ENCODE measurements around the gene RDH14. TPM values are rescaled to one million over a fixed set of nuclear protein-coding genes. Genes with fewer than 3 reads are reported as not detected.

RDH14 gene
- total and polyA plus RNA-seq, 5 donors from 2014 or later = 11.7 to 45.4 (median 43.5) TPM

- Histone ChIP-seq H3K27me3 (ENCODE audit: control insufficient read depth, insufficient read depth, low read length) (peaks cover 3% of the 10 kb centered on the region), H3K9me3 (ENCODE audit: control insufficient read depth in 2 of 2, low read length in 2 of 2) (no peaks in the 10 kb centered on the region), H3K36me3 (ENCODE audit: control insufficient read depth, insufficient read depth, low read length) (no peaks in the 10 kb centered on the region), H3K4me1 (ENCODE audit: control insufficient read depth, insufficient read depth, low read length, poor library complexity, severe bottlenecking) (no peaks in the 10 kb centered on the region), H3K4me3 (ENCODE audit: low read depth, low read length) (no peak overlapping the region), H3K27ac (ENCODE audit: insufficient read depth, low read length, poor library complexity, severe bottlenecking) (no peak overlapping the region)
- no peaks in the 10 kb centered on the region for H3K36me3 Mint-ChIP-seq
- H3K4me1 Mint-ChIP-seq = no peaks in the 10 kb centered on the region
- H3K9me3 Mint-ChIP-seq = peaks cover 0 to 2% (median 0%) of the 10 kb centered on the region in 7 donors
- H3K27ac Mint-ChIP-seq = no peak overlapping the region
- DNase-seq = peak; percentile 46 to 60 (median 58)
- H3K4me3 Mint-ChIP-seq = no peak overlapping the region
- ATAC-seq (ENCODE audit: low read depth in 2 of 2) = peak; percentile 62 to 74
- H3K27me3 Mint-ChIP-seq = no peaks in the 10 kb centered on the region
Measured at GRCh38 chr2:18520451-18521425, 39.7 kb downstream of the RDH14 start.

- Histone ChIP-seq H3K27me3 (ENCODE audit: control insufficient read depth, insufficient read depth, low read length) (peaks cover 3% of the 10 kb centered on the region), H3K9me3 (ENCODE audit: control insufficient read depth in 2 of 2, low read length in 2 of 2) (no peaks in the 10 kb centered on the region), H3K36me3 (ENCODE audit: control insufficient read depth, insufficient read depth, low read length) (no peaks in the 10 kb centered on the region), H3K4me1 (ENCODE audit: control insufficient read depth, insufficient read depth, low read length, poor library complexity, severe bottlenecking) (no peaks in the 10 kb centered on the region), H3K4me3 (ENCODE audit: low read depth, low read length) (no peak overlapping the region), H3K27ac (ENCODE audit: insufficient read depth, low read length, poor library complexity, severe bottlenecking) (no peak overlapping the region)
- ATAC-seq (ENCODE audit: low read depth in 2 of 2) (no peak), DNase-seq (no peak)
- Mint-ChIP-seq H3K27ac (no peak overlapping the region), H3K4me1 (no peaks in the 10 kb centered on the region), H3K9me3 (peaks cover 0 to 2% (median 0%) of the 10 kb centered on the region in 7 donors), H3K27me3 (no peaks in the 10 kb centered on the region), H3K4me3 (no peak overlapping the region), H3K36me3 (no peaks in the 10 kb centered on the region)
Measured at GRCh38 chr2:18519914-18520450, 40.5 kb downstream of the RDH14 start.

- Mint-ChIP-seq H3K4me1 (no peaks in the 10 kb centered on the region), H3K4me3 (no peak overlapping the region), H3K27ac (no peak overlapping the region), H3K27me3 (peaks cover 4% of the 10 kb centered on the region), H3K9me3 (peaks cover 0 to 2% (median 0%) of the 10 kb centered on the region in 7 donors), H3K36me3 (no peaks in the 10 kb centered on the region)
- Histone ChIP-seq H3K36me3 (ENCODE audit: control insufficient read depth, insufficient read depth, low read length) (no peaks in the 10 kb centered on the region), H3K27me3 (ENCODE audit: control insufficient read depth, insufficient read depth, low read length) (peaks cover 6% of the 10 kb centered on the region), H3K4me1 (ENCODE audit: control insufficient read depth, insufficient read depth, low read length, poor library complexity, severe bottlenecking) (no peaks in the 10 kb centered on the region), H3K9me3 (ENCODE audit: control insufficient read depth in 2 of 2, low read length in 2 of 2) (no peaks in the 10 kb centered on the region), H3K4me3 (ENCODE audit: low read depth, low read length) (no peak overlapping the region), H3K27ac (ENCODE audit: insufficient read depth, low read length, poor library complexity, severe bottlenecking) (no peak overlapping the region)
- ATAC-seq (ENCODE audit: low read depth in 2 of 2) (no peak), DNase-seq (no peak)
Measured at GRCh38 chr2:18518116-18519111, 42.0 kb downstream of the RDH14 start.

GRCh38 chr2:18517386-18517785, 43.1 kb downstream of the RDH14 start:
- H3K27me3 Mint-ChIP-seq = peaks cover 4% of the 10 kb centered on the region
- no peak overlapping the region for H3K4me3 ChIP-seq (ENCODE audit: low read depth, low read length)
- no peaks in the 10 kb centered on the region for H3K36me3 Mint-ChIP-seq
- H3K27me3 ChIP-seq (ENCODE audit: control insufficient read depth, insufficient read depth, low read length) = peaks cover 6% of the 10 kb centered on the region
- no peaks in the 10 kb centered on the region for H3K36me3 ChIP-seq (ENCODE audit: control insufficient read depth, insufficient read depth, low read length)
- no peak overlapping the region for H3K4me3 Mint-ChIP-seq
- H3K4me1 Mint-ChIP-seq = no peaks in the 10 kb centered on the region
- peaks cover 0 to 2% (median 0%) of the 10 kb centered on the region in 7 donors for H3K9me3 Mint-ChIP-seq
- H3K27ac ChIP-seq (ENCODE audit: insufficient read depth, low read length, poor library complexity, severe bottlenecking) = no peak overlapping the region
- DNase-seq = no peak
- no peak for ATAC-seq (ENCODE audit: low read depth in 2 of 2)
- H3K27ac Mint-ChIP-seq = no peak overlapping the region
- no peaks in the 10 kb centered on the region for H3K9me3 ChIP-seq (ENCODE audit: control insufficient read depth in 2 of 2, low read length in 2 of 2)
- H3K4me1 ChIP-seq (ENCODE audit: control insufficient read depth, insufficient read depth, low read length, poor library complexity, severe bottlenecking) = no peaks in the 10 kb centered on the region

DNA sequence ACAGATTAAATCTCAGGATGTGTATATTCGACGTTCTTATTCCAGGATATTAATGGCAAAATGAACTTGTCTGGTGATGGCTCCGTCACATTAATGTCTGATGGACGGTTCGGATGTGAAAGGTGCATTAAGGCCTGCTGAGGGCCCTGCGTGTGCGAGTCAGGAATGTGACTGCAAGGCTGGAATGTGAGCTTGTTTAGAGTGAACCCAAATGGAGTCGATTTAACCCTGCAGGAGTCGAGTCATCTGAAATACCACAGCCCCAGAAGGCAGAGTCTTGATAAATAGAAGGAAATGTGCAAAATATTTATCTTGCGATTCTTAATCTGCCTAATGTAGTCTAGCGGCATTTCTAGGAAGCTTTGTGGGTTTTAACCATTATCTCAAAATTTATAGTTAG, 44.3 kb downstream of the RDH14 start:
- no peak overlapping the region for H3K27ac ChIP-seq (ENCODE audit: insufficient read depth, low read length, poor library complexity, severe bottlenecking)
- ATAC-seq (ENCODE audit: low read depth in 2 of 2) (no peak), DNase-seq (no peak)
- Mint-ChIP-seq H3K4me3 (no peak overlapping the region), H3K27me3 (peaks cover 4% of the 10 kb centered on the region), H3K27ac (peak overlapping the region in 1 of 3 donors; percentile 56), H3K4me1 (no peaks in the 10 kb centered on the region), H3K9me3 (peaks cover 0 to 2% (median 0%) of the 10 kb centered on the region in 7 donors), H3K36me3 (no peaks in the 10 kb centered on the region)
- H3K9me3 ChIP-seq (ENCODE audit: control insufficient read depth in 2 of 2, low read length in 2 of 2) = no peaks in the 10 kb centered on the region
- H3K36me3 ChIP-seq (ENCODE audit: control insufficient read depth, insufficient read depth, low read length) = no peaks in the 10 kb centered on the region
- no peak overlapping the region for H3K4me3 ChIP-seq (ENCODE audit: low read depth, low read length)
- peaks cover 6% of the 10 kb centered on the region for H3K27me3 ChIP-seq (ENCODE audit: control insufficient read depth, insufficient read depth, low read length)
- no peaks in the 10 kb centered on the region for H3K4me1 ChIP-seq (ENCODE audit: control insufficient read depth, insufficient read depth, low read length, poor library complexity, severe bottlenecking)

DNA sequence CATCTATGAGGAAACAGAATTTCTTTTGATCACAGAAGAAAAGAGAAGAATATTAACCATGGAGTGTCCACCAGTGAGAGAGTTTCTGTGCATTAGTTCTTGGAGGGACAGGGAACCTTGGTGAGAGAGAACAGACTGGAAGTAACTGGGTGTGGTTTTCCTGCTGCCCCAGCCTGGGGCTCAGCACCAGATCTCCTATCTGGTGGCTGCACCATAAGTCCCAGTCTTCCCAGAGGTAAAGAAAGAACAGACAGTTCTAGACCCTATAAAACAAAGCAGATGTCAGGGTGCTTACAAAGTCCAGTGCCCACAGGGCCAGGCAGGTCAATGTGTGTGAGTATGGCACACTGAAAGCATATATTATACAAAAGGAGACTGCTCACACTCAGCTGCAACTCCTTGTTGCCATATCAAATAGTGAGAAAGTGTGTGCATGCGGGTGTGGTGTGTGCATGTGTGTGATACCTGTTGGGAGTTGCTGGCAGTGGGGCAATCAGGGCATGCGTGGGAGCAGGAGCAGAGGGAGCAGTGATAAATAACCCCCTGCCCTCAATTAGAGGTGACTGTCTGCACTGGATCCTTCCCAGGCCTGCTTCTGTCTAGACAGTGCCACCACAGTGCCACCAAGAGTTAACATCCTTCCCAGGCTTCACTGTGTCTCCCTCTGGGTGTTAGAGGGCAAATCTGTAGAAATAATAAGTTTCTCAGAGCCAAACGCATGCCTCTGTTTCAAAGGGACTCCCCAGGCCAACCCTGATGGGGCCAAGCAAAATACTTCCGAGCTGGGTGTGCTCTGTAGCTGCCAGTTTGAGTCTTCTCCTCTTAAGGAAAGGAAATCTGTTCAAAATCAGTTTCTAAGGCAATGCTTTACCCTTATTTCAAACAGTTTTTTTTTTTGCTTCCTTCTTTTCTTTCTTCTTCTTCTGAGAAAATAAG, 45.7 kb downstream of the RDH14 start:
- Histone ChIP-seq H3K4me1 (ENCODE audit: control insufficient read depth, insufficient read depth, low read length, poor library complexity, severe bottlenecking) (no peaks in the 10 kb centered on the region), H3K4me3 (ENCODE audit: low read depth, low read length) (no peak overlapping the region), H3K9me3 (ENCODE audit: control insufficient read depth in 2 of 2, low read length in 2 of 2) (no peaks in the 10 kb centered on the region), H3K36me3 (ENCODE audit: control insufficient read depth, insufficient read depth, low read length) (no peaks in the 10 kb centered on the region), H3K27me3 (ENCODE audit: control insufficient read depth, insufficient read depth, low read length) (peaks cover 8% of the 10 kb centered on the region), H3K27ac (ENCODE audit: insufficient read depth, low read length, poor library complexity, severe bottlenecking) (no peak overlapping the region)
- DNase-seq (no peak), ATAC-seq (ENCODE audit: low read depth in 2 of 2) (no peak)
- Mint-ChIP-seq H3K27me3 (peaks cover 16% of the 10 kb centered on the region), H3K4me1 (no peaks in the 10 kb centered on the region), H3K27ac (no peak overlapping the region), H3K9me3 (no peaks in the 10 kb centered on the region), H3K4me3 (no peak overlapping the region), H3K36me3 (no peaks in the 10 kb centered on the region)

Data from CD4-positive, CD25-positive, alpha-beta regulatory T cell (primary cell).